SU-DHL-6 (cell line): ENCODE data around the gene MGAT5.

ENCODE experiments used
- H2AFZ ChIP-seq: fragments of 200-600 bp; sonication (generic); 2 replicates; pipeline ENCODE4 v1.6.1; 2014; ENCODE audit warnings: low read depth, mild to moderate bottlenecking, moderate library complexity, mixed read lengths, antibody characterized with exemption, low read length; ENCODE audit not compliant: severe bottlenecking
- H3F3A ChIP-seq: fragments of 200-600 bp; shearing (Covaris generic); 2 replicates; pipeline ENCODE4 v1.6.0; 2016; ENCODE audit warnings: antibody characterized with exemption, mild to moderate bottlenecking; ENCODE audit not compliant: insufficient read depth
- H3K27ac ChIP-seq: fragments of 200-600 bp; sonication (generic); 2 replicates; pipeline ENCODE4 v1.5.1; 2016; ENCODE audit warnings: low read depth, mild to moderate bottlenecking, low read length, moderate library complexity, mixed read lengths
- H3K27me3 ChIP-seq: fragments of 200-600 bp; sonication (generic), shearing (Covaris generic); 2 replicates; pipeline ENCODE4 v1.6.0; 2014; ENCODE audit warnings: mild to moderate bottlenecking, low read length
- H3K36me3 ChIP-seq: fragments of 200-600 bp; sonication (generic); 2 replicates; pipeline ENCODE4 v1.6.1; 2014; ENCODE audit warnings: mild to moderate bottlenecking, low read length, mixed read lengths
- H3K4me2 ChIP-seq: fragments of 300-600, 200-600 bp; shearing (Covaris generic), sonication (generic); 2 replicates; pipeline ENCODE4 v1.6.0; 2014; ENCODE audit warnings: low read length, low read depth, mild to moderate bottlenecking; ENCODE audit not compliant: poor library complexity, severe bottlenecking
- H3K4me3 ChIP-seq: fragments of 200-600 bp; sonication (generic); 2 replicates; pipeline ENCODE4 v1.5.1; 2014; ENCODE audit warnings: antibody characterized with exemption, low read length, mild to moderate bottlenecking, mixed read lengths; ENCODE audit not compliant: insufficient read depth, poor library complexity, severe bottlenecking
- H3K79me2 ChIP-seq: fragments of 200-600 bp; sonication (generic); 2 replicates; pipeline ENCODE4 v1.6.1; 2014; ENCODE audit warnings: mild to moderate bottlenecking, low read length, moderate library complexity; ENCODE audit not compliant: insufficient read depth
- H3K9ac ChIP-seq: fragments of 200-600 bp; sonication (generic); 2 replicates; pipeline ENCODE4 v1.7.0; 2014; ENCODE audit warnings: mild to moderate bottlenecking, low read length
- H3K9me2 ChIP-seq: fragments of 200-600 bp; sonication (generic); replicated peaks from 2 replicates; pipeline ENCODE4 v1.6.1; 2014; ENCODE audit warnings: low read length; ENCODE audit not compliant: insufficient read depth
- H3K9me3 ChIP-seq: fragments of 200-600 bp; sonication (generic); 2 replicates; pipeline ENCODE4 v1.6.1; 2014; ENCODE audit warnings: low read length, mixed read lengths; ENCODE audit not compliant: insufficient read depth
- H4K20me1 ChIP-seq: fragments of 200-600 bp; sonication (generic); 2 replicates; pipeline ENCODE4 v1.6.1; 2014; ENCODE audit warnings: low read depth, mild to moderate bottlenecking, antibody characterized with exemption, low read length, moderate library complexity, mixed read lengths
- EZH2phosphoT487 ChIP-seq: fragments of 200-600 bp; sonication (generic), shearing (Covaris generic); conservative IDR thresholded peaks from 2 replicates; pipeline ENCODE4 v1.6.1; 2018; ENCODE audit warnings: mild to moderate bottlenecking, antibody characterized with exemption, low read length, moderate library complexity, mixed read lengths
- TF ChIP-seq, protein P1 (sequence below): fragments of 200-600 bp; sonication (generic); IDR thresholded peaks from one replicate; pipeline ENCODE4 v1.5.1; 2017; ENCODE audit warnings: antibody characterized with exemption, mild to moderate bottlenecking, low read length, moderate library complexity; ENCODE audit not compliant: insufficient read depth, poor library complexity, severe bottlenecking

The MGAT5 gene

DNA sequence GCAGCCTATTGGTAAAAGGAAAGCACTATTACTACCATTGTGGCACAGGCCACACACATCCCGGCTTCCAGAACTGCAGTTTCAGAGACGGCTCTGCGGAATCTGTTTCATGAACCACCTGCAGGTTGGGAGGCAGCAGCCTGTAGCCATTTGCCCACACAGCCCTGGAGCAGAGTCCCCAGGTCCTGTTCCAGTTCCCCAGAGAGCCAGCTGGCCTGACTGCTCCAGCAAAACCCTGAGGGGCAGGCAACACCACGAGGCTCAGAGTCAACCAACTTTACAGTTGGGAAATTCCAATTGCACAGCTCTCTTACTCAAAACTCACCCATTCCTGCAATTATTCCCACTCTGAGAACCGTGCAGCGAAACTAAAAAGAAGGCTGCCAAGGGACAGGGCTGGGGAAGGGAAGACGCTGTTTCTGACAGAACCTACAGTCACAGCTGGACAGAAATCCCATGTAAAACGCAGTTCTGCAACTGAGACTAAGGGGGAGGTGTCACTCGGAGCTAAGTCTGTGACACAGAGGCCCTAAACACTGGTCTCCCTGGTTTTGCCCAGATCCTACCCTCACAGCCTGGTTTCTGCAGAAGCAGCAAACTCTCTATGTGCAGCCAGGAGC, 245.5 kb downstream of the MGAT5 start:
- H3K27ac ChIP-seq = no peak overlapping the region
- TF ChIP-seq, protein P1, sequence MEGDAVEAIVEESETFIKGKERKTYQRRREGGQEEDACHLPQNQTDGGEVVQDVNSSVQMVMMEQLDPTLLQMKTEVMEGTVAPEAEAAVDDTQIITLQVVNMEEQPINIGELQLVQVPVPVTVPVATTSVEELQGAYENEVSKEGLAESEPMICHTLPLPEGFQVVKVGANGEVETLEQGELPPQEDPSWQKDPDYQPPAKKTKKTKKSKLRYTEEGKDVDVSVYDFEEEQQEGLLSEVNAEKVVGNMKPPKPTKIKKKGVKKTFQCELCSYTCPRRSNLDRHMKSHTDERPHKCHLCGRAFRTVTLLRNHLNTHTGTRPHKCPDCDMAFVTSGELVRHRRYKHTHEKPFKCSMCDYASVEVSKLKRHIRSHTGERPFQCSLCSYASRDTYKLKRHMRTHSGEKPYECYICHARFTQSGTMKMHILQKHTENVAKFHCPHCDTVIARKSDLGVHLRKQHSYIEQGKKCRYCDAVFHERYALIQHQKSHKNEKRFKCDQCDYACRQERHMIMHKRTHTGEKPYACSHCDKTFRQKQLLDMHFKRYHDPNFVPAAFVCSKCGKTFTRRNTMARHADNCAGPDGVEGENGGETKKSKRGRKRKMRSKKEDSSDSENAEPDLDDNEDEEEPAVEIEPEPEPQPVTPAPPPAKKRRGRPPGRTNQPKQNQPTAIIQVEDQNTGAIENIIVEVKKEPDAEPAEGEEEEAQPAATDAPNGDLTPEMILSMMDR = no peak
- TF ChIP-seq EZH2phosphoT487 = no peak
- H3K4me3 ChIP-seq = no peak overlapping the region
- H2AFZ ChIP-seq = no peak overlapping the region
- H3K36me3 ChIP-seq = no peaks in the 10 kb centered on the region
- H3K9me3 ChIP-seq = no peaks in the 10 kb centered on the region
- no peaks in the 10 kb centered on the region for H3K79me2 ChIP-seq
- no peaks in the 10 kb centered on the region for H3K9me2 ChIP-seq
- H3K9ac ChIP-seq = no peak overlapping the region
- H3F3A ChIP-seq = no peaks in the 10 kb centered on the region
- no peaks in the 10 kb centered on the region for H3K27me3 ChIP-seq
- no peak overlapping the region for H3K4me2 ChIP-seq
- H4K20me1 ChIP-seq = no peaks in the 10 kb centered on the region

DNA sequence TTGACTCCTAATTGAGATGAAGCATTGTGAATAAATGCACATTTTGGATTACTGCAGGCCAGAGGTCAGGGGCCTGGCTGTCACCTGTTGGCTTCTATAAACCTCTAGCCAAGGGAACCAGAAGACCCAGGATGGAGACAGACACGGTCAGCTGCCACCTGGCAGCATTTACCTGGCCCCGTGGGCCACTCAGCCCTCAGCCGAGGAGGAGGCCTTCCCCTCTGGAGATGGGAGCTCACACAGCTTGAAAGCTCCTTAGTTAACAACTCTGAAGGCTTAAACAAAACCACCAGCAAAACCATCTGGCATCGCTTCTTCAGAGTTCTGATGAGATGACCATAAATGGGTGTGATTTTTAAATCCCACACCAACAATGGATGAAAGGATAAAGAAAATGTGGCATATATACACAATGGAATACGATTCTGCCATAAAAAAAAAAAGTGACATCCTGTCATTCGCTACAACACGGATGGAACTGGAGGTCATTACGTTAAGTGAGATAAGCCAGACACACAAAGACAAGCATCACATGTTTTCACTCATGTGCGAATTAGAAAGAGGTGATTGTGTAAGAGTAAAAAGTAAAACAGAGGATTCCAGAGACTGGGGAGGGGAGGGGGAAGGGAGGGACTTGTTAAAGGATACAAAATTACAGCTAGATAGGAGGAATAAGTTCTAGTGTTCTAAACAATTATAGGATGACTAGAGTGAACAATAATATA, 246.5 kb downstream of the MGAT5 start:
- Histone ChIP-seq H3K79me2 (no peaks in the 10 kb centered on the region), H3K27ac (no peak overlapping the region), H3K9me2 (no peaks in the 10 kb centered on the region), H3K4me2 (no peak overlapping the region), H3K36me3 (no peaks in the 10 kb centered on the region), H3K9ac (no peak overlapping the region), H3K27me3 (no peaks in the 10 kb centered on the region), H2AFZ (no peak overlapping the region), H3K9me3 (no peaks in the 10 kb centered on the region), H4K20me1 (no peaks in the 10 kb centered on the region), H3K4me3 (no peak overlapping the region), H3F3A (no peaks in the 10 kb centered on the region)
- TF ChIP-seq, protein P1 = no peak
- no peak for TF ChIP-seq EZH2phosphoT487

GRCh38 chr2:134501476-134502091, 247.7 kb downstream of the MGAT5 start:
- TF ChIP-seq, protein P1 = no peak
- no peak for TF ChIP-seq EZH2phosphoT487

More at GRCh38 chr2:134501476-134502091, 247.7 kb downstream of the MGAT5 start:
- Histone ChIP-seq H3F3A (no peaks in the 10 kb centered on the region), H3K4me2 (no peak overlapping the region), H3K9me3 (no peaks in the 10 kb centered on the region), H3K36me3 (no peaks in the 10 kb centered on the region), H2AFZ (no peak overlapping the region), H3K27ac (no peak overlapping the region), H4K20me1 (no peaks in the 10 kb centered on the region), H3K4me3 (no peak overlapping the region), H3K9ac (no peak overlapping the region), H3K79me2 (no peaks in the 10 kb centered on the region), H3K27me3 (no peaks in the 10 kb centered on the region), H3K9me2 (no peaks in the 10 kb centered on the region)
